Stimulated activated CD4-positive, alpha-beta T cell treated with anti-CD3 and anti-CD28 coated beads, Interleukin-1b, Interleukin-23, amount 100 ng/mL, for 1 hour (primary cell): Measurements from ENCODE around the gene DOCK1.

Source experiments
- DNase-seq, 2 donors: peaks; one replicate each; pipeline ENCODE4 v3.0.0-alpha.2; 2020; ENCODE audit warnings: low read depth in 2 of 2

Gene DOCK1

DNA sequence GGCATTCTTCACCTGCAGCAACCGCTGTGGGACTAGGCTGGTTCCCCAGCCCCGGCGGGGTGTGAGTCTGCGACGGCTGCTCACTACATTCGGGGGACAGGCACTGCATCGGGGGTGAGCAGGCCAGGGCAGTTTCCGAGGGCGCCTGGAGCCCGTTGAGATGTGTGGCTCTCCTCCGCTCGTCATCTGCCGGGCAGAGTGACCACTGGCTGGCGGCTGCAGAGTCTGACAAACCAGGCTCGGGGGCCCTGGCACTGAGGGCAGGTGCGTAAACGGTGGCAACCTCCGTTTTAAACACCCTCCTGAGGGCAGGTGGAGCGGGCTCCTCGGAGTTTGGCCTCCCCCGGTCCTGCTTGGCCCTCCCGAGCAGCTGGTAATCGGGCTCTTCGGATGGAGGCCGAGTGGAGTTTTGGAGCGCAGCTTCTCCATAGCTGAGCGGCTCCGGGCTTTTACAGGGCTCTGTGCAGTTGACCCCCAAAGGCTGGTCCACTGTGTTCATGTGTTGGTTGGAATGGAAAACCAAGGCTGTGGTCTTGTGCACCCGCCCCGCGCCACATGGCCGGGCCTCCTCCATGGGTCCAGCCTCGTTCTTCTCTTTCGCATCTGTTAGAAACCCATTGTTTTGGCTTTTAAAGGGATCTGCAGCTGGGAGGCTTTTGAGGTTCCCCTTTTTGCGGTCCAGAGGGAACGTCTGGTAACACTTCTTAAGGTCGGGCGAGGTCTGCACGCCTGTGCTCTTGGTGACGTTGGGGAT, 270.3 kb downstream of the DOCK1 start:
- DNase-seq = no peak

DNA sequence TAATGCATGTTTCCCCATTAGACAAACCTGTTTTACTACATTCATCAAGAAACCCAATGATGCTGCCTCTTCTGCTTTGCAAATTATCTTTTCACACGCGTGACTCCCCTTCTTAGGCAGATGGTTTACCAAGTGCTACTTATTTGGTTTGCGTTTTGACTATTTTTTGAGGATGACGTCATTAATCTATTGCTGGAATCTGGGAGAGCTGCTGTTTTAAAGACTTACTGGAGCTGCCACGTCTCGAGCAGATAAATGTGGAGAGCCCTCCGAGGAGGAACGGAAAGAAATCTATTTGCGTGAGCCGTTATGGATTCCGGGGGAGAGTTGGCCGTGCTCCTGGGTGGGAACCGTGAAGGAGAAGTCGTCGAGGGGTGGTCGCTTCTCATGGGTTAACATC, 271.4 kb downstream of the DOCK1 start:
- DNase-seq = no peak

DNA sequence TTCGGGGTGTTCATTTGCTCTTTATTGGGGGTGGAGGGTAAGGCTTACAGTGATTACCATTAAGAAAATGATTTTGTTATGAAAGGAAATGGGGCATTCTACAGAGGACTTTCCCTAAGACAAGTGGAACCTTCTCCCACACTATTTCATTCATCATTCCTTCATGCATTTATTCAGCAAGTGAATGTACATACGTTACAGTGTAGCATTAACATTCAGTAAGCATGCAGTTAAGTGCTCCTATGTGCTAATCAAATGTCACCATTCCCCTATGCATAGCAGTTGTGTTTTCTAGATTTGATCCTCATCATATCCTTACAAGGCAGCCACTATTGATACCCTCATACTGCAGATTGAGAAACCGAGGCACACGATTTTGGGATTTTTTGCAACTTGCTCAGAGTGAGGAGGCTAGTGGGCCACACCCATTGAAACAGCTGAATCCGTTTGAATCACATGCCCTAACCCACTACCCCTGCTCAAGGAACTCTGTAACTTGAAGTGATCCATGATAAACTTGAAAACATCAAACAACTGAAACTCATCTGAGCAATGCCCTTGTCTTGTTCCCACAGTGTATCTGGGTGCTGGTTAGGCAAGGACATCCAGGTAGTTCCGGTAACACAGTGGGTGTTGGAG, 274.5 kb downstream of the DOCK1 start:
- DNase-seq = no peak

DNA sequence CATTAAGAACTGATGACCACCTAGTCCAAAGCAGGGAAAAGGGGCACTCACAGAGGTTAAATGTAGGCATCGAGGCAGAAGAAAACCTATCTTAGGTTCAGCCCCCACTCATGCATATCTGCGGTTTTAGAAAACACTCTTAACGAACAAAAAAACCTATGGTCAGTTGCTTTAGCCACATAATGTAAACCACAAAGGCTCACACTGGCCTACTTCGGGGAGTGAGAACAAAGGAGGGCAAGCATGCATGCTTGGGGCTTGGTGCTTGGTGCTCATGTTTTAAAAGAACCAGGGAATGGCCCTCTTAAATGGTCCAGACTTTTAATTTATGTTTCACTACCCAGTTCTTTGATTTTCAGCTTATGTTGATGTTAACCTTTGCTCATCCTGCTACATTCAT, 276.9 kb downstream of the DOCK1 start:
- no peak for DNase-seq

DNA sequence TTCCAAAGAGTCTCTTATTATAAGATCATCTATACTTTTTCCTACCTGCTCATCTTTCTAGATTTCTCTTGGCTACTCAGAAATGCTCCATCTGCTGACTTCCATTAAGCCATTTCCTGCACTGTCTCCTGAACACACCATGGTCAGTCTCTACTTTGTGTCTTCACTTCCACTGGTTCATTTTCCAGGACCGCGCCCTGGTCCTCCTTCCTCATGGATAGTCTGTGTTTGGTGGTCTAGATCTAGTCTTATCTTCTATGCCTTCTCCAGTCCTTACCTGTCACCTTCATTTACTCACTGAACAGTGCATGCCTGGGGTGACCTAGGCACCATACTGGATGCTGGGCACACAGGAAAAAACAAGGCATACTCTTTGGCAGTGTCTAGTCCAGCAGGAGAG, 279.4 kb downstream of the DOCK1 start:
- no peak for DNase-seq

DNA sequence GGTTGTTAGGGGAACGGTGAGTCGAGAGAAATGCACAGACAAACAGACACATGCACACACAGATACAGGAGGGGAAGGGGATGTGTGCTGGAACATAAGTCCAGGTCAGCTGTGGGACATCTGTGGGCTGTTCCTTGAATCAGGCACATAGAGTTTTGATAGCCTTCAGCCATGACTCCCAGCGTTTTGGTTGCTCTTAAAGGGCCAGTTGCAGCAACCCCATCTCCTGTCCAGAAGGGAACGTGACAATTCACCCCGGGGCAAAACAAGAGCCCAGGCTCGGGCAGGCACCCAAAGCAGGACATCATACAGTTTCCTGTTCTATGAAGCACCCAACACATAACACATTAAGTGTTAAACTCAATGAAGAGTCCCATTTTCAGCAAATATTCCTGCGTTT, 281.6 kb downstream of the DOCK1 start:
- DNase-seq = no peak

DNA sequence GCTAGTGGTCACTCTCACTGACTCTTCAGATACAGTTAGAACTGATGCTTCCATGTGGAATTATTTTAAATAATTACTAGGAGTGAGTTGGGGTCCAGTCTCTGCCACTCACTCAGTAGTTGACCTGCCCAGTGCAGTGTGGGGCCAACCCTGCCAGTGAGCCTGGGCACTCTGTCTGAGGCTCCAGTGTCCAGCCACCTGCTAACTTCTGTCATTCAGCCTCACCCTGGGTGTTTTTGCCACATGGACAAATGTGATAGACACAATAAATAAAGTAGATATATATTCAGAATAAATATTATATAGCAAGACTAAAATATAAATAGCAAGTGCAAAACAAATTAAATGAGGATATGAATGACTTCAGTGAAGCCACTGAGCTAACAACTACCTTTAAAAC, 284.0 kb downstream of the DOCK1 start:
- no peak for DNase-seq

DNA sequence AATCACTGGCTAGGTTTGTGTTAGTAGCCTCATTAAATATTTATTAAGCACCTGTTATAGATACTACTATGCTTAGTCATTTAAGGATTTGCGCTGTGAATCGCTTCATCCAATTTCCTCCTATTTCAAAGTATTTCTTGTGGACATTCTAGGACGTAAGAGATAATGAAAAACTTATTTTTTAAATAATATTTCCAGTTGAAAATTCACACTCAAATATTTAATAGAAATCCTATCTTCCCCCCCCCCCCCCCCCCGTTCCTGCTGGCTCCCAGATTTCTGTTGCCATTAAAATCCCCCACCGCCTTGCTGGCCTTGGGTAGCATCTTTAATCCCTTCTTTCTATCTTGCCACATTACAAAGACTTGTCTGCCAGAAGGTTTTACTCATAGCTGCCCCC, 285.2 kb downstream of the DOCK1 start:
- no peak for DNase-seq

DNA sequence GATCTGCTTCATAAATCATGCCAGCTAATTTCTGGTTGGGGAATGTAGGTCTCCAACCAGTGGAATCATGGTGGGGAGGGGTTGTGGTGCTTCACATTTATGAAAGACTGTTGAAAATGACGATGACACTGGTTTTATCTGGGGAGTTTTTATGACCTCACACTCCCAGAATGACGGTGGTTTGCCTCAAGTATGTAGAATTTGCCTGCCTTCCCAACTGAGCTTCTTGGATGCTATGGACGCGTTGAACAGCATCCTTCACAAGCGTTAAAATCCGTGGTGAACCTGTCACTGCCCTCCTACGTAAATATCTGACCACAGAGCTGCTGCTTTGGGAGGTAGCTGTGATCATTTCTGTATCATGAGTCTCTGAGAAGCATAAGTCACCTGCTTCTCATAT, 287.9 kb downstream of the DOCK1 start:
- DNase-seq = no peak

DNA sequence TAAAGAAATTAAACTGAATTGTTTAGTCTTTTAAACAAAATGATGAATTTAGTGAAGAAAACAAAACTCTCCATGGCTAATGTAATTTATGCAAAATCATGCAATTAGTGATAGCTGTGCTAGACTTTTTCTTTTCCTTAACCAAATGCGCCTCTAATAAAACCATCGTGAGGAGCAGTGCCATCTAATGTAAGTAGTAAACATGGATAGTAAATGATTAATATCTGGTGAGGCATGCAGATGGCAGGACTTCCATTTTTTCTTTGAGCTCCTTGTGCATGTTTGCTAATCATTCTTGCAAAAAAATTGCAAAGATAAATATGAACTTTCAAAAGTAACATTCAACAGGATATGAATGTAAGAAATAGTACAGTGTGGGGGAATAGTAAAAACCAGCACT, 288.9 kb downstream of the DOCK1 start:
- DNase-seq = no peak

DNA sequence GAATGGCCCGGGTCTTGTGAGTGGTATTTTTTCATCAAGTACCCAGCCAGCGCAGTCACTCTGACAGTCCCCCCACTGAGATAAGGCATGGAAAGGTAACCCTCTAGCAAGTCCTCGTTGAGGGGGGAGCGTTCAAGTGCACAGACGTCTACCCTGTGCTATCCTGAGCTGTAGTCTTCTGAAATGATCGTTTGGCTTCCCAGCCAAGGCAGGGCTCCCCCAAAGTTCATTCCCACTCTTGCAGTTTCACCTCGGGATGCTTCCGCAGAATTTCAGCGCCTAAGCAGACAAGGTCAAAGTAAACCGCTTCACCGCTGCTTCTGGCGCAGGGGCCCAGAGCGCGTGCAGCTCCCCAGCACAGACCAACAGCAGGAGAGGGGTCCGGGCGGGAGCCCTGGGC, 289.4 kb downstream of the DOCK1 start:
- DNase-seq = no peak

DNA sequence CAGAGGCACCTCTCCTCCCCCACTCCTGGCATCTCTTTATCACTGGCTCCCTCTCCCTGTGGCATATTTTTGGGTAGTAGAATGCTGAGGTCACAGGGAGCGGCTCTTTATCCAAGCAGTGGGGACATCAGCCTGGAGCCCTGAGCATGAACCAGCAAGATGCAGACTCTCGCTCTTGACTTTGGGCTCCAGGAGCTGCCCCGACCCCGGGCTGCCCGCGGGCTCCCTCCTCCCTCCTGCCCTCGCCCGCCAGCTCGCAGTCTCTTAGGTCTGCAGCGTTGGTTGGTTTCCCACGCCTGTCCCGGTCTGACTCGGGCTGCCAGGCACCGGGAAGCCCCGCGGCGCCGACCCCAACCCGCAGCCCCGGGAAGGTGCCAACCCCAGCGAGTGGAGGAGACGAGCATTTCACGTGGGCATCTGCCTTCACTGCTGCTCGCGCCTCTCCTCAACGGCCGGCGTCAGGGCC, 289.8 kb downstream of the DOCK1 start:
- DNase-seq = no peak

DNA sequence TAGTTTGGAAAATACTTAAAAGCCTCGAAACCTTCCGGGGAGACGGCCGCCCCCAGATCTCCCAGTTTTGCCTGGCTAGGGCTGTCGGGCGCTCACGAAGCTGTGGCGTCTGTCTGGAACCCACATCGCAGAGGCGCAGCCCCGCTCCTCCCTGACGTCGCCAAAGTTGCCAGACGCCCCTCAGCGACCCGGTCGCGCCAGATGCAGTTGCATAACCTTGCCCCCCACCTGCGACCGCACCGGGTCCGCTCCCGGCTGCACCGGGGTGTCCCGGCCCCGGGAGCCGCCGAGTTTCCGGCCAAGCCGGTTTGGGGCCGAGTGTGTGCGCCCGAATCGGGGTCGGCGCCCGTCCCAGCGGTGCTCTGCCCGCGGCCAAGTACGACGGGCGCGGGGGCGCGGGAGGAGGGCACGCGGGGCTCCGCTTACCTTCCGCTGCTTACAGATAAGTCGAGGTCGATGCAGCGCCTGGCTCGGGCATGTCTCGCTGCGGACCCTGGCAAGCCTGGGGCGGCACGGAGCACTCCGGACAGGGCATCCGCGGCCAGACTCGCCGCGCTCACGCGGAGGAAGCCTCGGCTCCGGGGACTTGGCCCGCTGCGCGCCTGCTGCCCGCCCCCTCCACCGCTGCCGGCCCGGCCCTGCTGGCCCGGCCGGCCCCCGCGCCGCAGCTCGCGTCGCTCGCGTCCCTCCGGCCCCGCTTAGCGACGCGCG, 290.5 kb downstream of the DOCK1 start:
- no peak for DNase-seq

DNA sequence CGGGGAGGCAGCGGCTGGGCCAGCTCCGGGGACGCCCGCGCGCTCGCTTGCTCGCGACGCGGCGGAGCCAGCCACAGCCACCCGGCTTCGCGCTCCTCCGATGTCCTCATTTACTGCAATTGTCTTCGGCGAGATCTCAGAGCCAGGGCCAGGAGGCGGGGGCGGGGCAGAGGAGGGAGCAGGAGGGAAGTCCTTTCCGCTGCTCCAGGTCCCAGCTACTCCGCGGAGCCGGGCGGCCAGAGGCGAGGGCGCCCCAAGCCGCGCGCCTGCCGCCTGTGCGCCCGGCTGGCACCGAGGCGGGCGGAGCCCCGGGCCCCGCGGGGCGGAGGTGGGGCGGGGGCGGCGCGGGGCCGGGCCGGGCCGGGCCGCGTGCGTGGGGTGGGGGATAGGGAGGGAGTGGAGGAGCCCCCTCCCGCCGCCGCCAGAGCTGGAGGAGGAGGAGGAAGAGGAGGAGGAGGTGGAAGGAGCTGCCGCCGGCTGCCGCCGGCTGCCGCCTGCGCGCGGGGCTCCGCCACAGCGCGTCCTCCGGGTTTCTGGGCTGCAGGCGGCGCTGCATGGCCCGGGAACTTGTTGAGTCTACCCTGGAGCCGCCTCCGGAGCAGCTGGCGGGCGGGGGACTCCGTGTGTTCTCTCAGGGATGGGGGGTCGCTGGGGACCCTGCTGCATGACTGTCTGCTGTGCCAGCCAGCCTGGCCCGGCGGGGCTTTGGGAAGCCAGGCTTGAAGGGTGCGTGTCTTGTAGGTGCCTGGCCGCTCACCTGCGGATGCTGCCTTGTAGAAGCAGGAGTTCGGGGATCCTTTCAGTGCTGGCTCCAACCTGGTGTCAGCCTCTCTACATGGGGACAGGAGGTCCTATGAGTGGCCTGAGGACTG, 291.3 kb downstream of the DOCK1 start, which contains the start of gene INSYN2A:
Gene INSYN2A (minus strand): TSS at position 310 of the 872 bp plus-strand sequence. CDS start 20,196 bp downstream, outside the sequence.
- DNase-seq = no peak

DNA sequence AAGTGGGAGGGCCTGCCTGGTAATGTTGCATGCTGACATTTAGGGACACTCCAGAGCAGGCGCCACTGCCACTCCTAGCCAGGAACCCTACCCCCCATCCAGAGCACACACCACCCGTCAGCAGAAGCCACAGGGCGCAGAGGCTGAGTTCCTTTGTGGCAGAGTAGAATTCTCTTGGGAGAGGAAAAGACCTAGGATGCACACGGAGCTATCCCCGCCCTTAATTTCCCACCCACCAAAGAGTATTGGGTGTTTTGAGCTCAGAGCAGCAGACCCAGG, 291.9 kb downstream of the DOCK1 start:
- DNase-seq = no peak

DNA sequence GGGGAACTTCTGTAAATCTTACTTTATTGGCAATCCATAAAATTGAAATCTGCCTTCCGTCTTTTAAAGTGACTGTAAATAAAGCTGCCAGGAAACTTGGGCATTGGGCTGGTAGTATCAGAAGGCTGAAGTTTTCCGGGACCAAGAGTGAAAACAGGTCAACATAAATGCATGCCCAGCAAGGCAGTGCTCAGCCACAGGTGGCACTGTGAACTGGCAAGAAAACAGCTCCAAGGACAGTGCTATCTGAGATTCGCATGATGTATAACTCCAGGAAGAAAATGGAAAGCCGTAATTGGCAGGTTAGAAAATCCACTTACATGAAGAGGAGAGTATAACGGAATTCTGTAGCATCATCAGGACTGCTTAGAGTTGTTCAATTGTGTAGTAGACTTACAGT, 293.1 kb downstream of the DOCK1 start:
- no peak for DNase-seq

DNA sequence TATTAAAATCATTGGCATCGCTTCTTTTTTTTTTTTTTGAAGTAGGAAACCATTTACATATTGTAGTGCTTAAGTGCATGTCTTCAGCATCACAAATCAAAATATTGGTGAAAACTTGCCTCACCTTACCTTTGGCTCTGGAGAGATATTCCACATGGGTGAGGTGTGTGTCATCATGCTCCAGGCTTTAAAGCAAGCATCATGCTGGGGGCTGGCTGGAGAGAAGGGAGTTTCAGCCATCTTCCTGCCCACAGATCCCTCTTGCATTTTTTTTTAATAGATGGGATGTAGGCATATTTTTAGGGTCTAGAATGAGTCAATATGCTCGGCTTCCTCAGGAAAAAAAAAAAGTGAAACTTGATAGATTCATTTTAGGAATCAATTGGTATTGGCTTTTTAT, 293.5 kb downstream of the DOCK1 start:
- DNase-seq = no peak

DNA sequence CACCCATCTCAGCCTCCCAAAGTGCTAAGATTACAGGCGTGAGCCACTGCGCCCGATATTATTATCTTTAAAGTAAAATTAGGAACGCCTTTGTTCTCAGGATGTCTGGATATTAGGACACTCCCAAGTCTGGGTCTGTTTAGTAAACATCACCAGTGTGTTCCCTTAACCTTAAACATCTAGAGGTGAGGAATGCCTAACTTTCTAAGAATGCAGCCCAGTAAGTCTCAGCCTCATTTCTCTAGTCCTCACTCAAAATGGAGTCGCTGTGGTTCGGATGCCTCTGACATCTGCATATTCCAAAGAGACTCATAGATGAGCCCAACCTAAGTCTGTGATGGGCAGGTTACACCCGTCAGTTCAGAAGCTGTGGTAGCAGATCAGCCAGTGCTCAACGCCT, 295.4 kb downstream of the DOCK1 start:
- DNase-seq = no peak

DNA sequence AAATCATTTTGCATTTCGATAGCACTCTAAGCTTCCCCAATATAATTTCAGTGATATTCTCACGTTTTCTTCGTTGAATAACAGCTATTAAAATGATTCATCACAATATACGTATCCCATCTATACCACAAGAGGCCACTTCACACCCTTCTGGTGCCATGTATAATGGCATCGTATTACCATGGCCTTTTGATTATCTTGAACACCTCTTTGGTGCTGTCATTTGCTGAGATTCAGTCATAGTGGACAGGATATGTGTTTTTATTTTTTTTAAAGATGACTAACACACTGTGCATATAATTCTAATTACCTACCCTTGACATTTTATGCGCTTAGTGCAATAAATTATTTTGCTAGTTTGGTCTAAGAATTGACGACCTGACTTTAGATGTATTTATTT, 297.8 kb downstream of the DOCK1 start:
- no peak for DNase-seq

DNA sequence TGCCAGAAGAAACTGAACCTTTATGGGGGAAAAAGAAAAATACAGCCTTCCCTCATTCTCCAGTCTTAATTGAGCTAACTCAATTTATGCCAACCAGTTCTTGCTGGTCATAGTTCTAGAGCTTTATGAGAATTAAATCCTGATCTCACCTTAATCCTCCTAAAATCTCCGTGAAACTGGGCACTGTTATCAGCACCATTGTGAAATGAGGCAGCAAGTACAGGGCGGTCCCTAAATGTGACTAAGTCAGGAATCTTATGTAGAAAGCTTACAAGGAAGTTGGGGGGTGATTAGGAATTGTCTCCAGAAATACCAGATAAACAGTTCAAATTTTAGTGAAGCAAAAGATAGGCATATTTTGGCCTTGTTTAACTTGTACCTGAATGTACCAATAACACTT, 301.9 kb downstream of the DOCK1 start:
- no peak for DNase-seq

DNA sequence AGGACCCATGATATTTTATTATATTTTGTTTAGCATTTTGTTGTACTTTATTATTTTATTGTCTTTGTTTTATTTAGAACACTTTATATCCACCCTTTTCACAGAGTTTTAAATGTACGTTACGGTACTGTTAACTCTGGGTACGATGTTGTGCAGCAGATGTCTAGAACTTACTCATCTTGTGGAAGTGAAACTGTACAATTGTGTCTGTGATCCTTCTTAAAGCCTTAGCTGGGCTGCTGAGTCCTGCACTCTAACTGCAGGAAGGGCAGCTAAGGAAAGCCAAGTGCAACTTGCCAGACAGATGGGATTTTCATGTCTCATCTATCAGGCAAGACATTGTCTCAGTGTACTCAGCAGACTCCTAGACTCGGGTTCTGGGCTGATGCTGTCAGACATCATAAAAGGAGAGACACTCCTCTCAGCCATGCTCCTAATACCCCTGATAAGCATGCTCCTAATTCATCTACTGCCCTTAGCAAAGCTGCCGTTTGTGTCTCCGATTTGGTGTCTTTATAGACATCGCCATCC, 305.8 kb downstream of the DOCK1 start:
- DNase-seq = no peak

DNA sequence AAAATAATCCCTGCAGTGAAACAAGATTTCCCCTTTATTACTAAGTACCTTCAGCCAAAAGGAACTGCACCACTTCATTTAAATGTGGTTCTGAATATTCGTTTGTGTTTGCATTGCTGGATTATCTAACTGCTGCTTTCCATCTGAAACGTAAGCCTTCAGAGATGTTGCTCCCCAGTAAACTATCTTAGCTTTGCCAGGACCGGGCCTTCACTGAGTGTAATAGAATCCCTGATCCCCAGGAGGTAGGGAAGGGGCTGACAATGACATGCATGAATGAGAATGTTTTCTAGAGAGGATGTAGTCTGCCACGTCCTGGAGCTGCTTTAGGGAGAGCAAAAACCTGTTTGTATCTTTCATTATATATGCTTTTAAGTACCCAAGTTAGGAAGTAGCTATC, 310.6 kb downstream of the DOCK1 start:
- no peak for DNase-seq
